Measurements from ENCODE around the gene ZNF580.

Gene ZNF580

DNA sequence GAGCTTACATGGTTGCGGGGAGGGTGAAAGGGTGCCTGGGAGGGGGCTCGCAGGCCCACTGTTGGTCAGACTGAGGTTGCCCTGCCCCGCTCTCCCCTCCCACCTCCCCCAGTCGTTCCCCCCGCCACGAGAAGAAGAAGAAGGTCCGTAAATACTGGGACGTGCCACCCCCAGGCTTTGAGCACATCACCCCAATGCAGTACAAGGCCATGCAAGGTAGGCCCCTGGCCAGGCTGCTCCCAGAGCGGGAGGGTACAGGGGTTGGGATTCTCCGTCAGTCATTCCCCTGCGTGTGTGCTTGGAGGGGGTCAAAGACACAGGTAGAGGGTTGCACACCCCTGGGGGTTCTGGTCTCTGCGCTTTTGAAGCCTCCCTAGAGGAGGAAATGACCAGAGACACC, 19.6 kb downstream of the ZNF580 start:
- no peak for DNase-seq (ENCODE audit: low read depth in 3 of 3)

DNA sequence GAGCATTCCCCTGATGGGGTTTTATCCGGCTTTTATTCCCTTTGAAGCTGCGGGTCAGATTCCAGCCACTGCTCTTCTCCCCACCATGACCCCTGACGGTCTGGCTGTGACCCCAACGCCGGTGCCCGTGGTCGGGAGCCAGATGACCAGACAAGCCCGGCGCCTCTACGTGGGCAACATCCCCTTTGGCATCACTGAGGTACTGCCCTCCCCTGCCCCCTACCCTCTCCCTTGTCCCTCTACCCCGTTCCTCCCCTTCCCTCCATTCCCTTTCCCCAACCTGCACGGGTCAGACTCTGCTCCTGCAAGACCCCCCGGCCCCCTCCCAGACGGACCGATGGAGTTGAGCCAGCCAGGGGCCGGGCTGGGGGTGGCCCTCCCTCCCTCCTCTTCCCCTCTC, 20.2 kb downstream of the ZNF580 start:
- no peak for DNase-seq (ENCODE audit: low read depth in 3 of 3)

DNA sequence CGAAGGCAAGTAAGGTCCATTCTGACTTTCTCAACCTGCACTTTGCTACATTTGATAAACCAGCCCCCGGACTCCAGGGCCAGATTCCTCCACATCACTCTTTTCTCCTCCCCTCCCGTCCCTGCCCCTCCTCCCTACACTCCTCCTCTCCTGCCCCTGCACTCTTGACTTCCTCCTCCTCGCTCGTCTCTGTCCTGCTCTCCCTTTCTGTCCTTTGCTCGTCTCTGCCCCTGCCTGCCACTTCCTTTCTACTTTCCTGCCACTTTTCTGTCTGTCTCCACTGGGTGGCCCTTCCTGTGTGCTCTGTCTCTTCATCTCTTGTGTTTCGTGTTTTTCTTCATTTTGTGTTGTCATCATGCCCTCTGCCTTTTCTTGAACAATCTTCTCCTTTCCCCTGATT, 21.0 kb downstream of the ZNF580 start:
- no peak for DNase-seq (ENCODE audit: low read depth in 3 of 3)

DNA sequence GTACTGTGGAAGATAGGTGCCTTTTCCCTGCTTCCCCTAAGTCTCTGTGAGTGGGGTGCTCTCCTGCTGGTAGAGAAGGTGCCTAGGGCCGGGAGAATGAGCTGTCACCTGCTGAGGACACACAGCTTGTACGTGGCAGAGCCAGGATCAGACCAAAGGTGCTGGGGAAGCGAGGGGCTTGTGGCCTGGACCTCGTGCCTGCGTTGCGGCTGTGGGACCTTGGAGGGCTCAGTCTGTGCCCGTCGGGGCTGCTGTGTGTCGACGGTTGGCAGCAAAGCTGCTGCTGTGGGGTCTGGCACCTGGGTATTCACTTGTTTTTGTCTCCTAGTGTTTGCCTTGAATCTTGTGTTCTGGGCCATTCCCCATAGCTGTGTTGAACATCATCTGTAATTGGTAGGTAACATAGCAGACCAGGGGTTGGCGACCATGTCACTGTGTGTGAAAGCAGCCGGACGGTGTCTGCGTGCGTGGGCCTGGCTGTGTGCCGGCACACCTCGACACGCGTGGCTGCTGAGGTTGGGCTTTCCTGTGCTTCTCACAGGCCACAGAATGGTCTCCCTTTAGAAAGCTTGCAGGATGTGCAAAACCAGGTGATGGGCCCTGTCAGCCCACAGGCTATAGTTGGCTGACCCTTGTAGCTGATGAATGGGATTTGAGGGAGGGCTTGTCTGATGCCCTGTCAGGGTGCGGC, 23.2 kb downstream of the ZNF580 start:
- no peak for DNase-seq (ENCODE audit: low read depth in 3 of 3)

DNA sequence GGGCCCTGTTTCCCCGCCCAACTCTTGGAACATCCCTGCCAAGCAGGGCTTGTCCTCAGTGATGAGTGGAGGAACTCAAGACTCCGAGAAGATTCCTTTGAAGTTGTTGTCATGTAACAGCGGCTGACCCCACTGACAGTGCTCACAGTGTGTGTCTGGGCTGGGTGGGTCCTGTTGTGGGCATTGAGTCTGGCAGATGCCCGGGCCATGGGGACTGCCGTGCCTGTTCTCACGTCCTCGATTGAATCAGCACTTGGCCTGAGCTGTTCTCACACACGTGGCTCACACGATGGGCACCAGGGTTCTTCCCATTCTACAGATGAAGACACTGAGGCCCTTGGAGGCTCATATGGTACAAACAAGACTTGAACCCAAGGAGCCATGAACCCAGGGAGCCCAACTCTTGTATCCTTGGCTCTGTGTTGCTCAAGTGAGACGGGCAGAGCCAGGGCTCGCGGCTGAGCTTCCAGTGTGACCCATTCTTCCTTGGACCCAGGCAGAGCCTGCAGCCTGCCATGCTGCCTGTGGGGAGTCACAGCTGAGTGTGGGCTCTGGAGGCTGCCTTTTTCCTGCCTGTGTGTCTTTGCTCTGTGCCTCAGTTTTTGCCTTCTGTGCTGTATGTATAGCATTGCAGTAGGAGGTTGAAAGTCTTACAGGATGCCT, 25.7 kb downstream of the ZNF580 start:
- DNase-seq (ENCODE audit: low read depth in 3 of 3): no peak

DNA sequence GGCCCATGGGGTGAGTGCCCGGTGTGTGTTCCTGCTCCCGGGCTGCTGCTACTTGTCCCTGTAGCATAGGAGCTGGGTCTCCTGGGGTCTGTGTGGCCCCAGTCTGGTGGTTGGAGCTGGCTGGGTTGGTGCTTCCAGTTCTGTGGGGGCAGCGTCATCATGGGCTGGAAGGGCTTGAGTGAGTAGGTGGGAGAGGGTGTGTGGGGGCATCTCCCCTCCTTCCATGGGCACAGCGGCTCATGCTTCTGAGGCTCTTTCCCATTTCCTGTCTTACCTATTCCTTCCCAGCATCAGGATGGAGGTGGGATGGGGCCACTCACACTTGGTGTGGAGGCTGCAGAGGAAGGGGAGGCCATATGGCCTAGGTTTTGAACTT, 26.2 kb downstream of the ZNF580 start:
- DNase-seq (ENCODE audit: low read depth in 3 of 3): no peak

DNA sequence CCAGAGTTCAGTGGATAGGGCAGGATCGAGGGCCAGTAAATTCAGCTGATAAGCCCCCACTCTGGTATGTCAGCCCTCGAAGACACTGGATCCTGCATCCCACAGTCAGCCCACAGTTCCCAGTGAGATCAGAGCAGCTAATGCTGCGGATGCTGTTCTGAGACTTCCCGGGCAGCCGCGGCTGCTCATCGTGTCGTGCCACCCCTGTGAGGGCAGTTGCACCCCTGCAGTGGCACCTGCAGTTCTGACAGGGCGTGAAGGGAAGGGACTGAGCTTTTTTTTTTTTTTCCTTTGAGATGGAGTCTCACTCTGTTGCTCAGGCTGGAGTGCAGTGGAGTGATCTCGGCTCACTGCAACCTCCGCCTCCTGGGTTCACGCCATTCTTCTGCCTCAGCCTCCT, 26.7 kb downstream of the ZNF580 start:
- no peak for DNase-seq (ENCODE audit: low read depth in 3 of 3)

DNA sequence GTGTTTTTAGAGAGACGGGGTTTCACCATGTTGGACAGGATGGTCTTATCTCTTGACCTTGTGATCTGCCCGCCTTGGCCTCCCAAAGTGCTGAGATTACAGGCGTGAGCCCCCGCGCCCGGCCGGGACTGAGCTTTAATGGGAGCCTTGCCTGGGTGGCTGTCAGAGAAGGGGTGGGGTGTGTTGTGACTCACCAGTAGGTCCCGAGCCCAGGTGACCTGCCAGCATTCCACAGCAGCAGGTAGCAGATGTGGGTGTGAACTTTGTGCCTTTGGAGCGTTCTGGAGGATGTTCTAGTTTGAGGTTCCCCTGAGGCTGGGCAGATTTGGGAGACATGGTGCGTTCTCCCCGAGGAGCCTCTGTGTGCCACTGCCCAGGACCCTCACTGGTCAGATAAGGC, 27.2 kb downstream of the ZNF580 start:
- no peak for DNase-seq (ENCODE audit: low read depth in 3 of 3)

DNA sequence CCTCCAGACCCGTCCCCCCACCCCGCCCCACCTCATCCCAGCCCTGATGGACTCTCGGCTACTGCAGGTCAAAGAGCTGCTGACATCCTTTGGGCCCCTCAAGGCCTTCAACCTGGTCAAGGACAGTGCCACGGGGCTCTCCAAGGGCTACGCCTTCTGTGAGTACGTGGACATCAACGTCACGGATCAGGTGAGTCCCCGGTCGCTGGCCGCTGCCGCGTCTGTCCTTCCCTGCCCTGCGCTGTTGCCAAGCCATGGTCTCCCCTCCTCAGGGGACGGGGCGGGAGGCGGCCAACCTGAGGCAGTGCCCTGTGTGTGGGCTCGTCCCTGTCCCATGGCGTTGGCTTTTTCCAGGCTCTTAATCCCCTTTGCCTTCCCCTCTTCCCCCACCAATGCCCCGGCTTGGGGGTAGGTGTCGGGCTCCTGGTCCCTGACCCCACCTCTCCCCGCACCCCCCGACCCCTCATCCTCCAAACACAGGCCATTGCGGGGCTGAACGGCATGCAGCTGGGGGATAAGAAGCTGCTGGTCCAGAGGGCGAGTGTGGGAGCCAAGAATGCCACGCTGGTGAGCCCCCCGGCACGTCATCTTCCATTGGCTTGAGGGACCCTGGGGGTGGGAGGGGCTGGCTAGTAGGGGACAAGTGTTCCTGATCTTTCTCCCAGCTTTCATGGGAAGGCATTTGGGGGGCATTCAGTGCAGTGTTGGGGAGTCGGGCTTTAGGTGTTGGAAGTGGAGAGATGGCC, 28.0 kb downstream of the ZNF580 start:
- no peak for DNase-seq (ENCODE audit: low read depth in 3 of 3)

DNA sequence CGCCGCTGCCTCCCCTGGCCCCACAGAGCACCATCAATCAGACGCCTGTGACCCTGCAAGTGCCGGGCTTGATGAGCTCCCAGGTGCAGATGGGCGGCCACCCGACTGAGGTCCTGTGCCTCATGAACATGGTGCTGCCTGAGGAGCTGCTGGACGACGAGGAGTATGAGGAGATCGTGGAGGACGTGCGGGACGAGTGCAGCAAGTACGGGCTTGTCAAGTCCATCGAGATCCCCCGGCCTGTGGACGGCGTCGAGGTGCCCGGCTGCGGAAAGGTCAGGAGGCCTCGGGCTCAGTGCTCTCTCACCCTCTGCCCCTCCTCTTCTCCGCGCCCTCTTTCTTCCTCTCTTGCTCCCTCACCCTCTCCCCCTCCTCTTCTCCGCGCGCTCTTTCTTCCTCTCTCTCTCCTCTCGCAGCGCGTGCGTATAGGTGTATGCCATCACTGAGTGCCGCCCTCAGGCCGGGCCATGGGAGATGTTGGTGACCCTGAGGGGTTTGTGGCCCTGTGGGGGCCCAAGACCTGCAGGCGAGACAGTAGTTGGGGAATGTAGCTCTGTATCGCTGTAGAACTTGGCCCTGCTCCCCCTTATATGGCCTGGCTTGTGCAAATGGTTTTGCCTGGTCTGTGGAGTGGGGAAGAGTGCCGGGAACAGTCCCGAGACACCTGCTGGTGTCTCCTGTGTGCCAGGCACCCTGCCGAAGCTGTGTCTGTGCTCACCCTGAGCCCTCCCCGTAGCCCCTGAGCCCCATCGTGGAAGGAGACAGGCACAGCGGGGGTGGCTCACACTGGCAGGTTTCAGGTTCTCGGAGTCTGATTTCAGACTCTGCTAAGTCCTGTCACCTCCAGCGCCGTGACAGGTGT, 28.8 kb downstream of the ZNF580 start:
- DNase-seq (ENCODE audit: low read depth in 3 of 3): no peak

DNA sequence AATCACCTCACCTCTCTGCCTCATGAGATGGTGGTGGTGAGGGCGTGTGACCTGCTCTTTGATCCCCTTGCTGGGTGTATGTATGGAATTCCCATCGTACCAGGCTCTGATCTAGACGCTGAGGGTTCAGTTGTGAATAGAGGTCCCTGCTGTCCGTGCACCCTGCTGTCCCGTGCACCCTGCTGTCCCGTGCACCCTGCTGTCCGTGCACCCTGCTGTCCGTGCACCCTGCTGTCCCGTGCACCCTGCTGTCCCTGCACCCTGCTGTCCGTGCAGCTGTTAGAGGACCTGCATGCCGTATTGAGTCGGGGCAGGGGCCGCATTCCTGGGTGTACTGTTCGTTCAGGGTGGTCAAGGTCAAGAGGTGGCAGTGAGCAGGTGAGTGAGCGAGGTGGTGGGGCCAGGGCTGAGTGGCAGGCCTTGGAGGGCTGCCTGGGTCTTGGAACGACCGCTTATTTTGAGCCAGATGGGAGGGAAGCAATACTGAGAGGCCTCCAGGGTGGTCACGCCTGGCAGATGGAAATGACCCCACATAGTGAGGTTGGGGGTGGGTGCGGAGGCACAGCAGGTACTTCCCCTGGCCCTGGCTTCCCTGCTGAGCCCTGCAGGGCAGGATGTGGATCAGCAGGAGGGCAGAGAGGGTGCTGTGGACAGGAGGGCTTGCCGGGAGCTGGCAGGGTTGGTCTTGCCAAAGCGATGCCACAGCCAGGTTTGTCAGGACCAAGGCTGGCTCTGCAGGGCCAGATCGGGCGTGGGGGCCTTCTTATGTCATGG, 29.7 kb downstream of the ZNF580 start:
- DNase-seq (ENCODE audit: low read depth in 3 of 3): no peak

DNA sequence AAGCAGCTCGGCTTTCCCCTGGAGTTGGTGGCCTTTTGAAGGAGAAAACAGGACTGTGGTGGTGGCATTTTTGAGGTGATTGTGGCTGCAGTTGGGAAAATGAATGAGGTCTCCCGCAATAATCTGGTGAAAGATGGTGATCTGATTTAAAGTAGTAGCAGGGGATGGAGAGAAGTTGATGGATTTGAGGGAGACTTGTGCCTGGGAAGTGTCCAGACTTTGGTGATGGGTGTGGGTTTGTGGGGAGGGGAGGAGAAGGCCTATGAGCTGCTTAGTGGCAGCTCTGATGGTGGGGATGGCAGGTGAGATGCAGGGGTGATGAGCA, 30.2 kb downstream of the ZNF580 start:
- no peak for DNase-seq (ENCODE audit: low read depth in 3 of 3)

DNA sequence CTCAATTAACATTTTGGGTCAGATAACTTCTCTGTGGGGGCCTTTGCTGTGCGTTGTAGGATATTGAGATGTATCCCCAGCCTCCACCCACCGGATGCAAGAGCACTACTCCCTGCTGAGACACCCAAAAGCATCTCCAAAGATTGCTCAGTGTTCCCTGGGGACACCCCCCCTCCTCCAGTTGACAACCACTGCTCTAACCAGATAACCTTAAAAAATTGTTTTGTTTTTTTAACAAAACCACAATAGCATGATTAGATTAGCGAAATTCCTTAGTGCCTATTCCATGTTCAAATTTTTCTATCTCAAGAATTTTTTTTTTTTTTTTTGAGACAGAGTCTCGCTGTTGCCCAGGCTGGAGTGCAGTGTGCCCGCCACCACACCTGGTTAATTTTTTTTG, 31.6 kb downstream of the ZNF580 start:
- no peak for DNase-seq (ENCODE audit: low read depth in 3 of 3)

DNA sequence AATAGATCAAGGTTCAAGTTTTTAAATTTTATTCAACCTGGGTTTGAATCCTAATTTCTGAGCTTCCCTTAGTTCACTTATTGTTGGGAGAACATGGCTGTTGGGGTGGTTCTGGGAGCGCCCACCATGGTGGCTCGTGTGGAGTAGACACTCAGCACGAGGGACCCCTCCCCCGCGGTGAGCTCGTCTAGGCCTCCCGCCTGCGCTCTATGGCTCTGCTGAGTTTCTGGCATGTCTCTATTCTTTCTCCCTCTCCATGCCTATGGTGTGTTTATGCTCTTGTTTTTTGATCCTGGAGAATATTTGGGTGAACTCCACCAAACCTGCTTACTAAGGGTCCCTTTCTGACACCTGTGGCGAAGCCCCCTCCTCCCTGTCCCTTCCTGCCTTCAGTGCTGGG, 32.7 kb downstream of the ZNF580 start:
- DNase-seq (ENCODE audit: low read depth in 3 of 3): no peak

DNA sequence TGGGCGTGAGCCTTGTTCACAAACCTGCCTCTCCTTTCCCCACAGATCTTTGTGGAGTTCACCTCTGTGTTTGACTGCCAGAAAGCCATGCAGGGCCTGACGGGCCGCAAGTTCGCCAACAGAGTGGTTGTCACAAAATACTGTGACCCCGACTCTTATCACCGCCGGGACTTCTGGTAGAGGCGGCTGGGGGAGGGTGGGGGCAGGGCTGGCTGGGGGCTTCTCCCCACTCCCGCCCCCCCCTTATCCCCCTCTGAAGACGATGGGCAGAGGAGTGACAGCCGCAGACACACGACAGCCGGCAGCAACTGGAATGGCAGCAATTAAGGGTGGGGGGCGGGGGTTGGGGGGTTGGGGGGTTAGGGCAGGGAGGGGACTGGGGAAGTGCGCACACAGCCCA, 33.1 kb downstream of the ZNF580 start:
- no peak for DNase-seq (ENCODE audit: low read depth in 3 of 3)

DNA sequence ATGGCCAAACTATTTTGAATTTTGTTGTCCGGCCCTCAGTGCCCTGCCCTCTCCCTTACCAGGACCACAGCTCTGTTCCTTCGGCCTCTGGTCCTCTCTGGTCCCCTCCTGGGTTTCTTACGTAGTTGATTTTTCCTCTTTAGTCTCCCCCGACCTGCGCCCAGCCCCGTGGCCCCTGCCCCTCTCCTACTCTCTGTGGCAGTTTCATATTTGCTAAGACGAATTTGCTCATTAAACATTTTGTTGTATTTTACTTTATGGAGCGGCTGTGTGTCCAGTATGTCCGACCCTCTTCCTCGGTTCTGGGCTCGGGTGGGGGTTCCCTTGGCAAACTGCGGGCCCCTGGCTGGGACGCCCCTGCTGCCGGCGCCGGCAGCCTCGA, 33.6 kb downstream of the ZNF580 start:
- no peak for DNase-seq (ENCODE audit: low read depth in 3 of 3)

DNA sequence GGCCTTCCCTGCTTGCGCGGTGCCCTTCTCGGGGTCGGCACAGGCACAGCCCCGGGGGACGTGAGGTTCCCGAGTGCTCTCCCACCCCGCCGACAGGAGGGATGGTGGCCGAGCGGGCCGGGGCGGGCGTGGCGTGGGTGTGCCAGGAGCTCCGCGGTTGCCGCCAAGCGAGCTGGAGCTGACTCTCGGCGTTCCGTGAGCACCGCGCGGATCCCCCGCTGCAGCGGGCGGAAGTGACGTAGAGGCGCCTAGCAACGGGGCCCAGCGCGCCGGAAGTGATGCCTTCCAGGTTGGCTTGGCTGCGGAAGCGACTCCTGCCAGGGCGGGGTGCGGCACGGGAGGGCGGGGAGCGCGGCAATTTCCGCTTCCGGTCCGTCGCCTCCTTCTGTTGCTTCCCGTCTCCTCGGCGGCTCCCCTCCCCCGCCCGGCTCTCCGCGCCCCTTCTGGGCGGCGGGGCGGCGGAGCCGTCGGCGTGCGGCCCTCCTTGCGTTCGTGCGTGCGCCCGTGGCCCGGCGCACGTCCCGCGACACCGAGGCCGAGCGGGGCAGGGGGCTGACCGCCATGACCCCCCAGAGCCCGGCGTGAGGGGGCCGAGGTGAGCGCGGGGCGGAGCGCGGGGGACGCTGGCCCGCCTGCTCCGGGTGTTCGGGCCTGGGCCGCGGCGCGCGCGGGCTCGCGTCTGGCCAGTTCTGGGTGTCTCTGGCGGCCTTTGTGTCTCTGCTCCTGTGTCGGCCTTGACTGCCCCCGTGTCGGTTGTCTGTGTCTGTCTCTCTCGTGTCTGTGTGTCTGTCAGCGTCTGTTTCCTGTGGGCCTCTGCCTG, 34.2 kb downstream of the ZNF580 start, which contains the start of gene EPN1:
EPN1 (plus strand) TSS at position 386 of the 820 bp plus-strand sequence. CDS start 3,402 bp downstream, outside the sequence.
- DNase-seq (ENCODE audit: low read depth in 3 of 3): peak; percentile 93 to 97 (median 97)

DNA sequence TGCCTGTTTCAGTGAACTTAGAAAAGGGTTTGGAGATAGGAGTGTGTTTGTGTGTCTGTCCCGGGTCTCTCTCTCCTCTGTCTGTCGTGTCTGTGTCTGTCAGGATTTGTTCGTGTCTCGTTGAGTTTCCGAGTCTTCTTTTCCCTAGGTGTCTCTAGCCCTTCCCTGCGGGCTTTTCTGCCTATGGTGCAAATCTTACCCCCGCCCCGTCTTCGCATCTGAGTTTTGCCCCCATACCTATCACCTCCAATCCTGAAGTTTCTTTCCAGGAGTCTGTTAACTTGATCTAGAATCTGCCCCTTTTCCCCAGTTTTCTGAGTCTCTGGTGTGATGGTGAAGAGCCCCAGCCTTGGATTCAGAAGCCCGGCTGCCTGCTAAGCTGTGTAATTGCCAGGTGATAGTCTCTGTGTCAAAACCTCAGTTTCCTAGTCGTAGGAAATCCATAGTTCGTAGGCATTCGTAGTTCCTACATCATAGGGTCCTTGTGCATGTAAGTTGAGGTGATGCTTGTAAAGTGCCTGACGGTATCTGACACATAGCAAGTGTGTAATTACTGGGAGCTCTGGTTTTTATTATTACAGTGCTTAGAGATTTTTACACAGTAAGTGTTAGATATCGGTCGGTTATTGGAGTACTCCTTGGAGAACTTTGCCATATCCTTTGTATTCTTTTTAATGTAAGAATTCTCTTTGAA, 35.0 kb downstream of the ZNF580 start:
- no peak for DNase-seq (ENCODE audit: low read depth in 3 of 3)

DNA sequence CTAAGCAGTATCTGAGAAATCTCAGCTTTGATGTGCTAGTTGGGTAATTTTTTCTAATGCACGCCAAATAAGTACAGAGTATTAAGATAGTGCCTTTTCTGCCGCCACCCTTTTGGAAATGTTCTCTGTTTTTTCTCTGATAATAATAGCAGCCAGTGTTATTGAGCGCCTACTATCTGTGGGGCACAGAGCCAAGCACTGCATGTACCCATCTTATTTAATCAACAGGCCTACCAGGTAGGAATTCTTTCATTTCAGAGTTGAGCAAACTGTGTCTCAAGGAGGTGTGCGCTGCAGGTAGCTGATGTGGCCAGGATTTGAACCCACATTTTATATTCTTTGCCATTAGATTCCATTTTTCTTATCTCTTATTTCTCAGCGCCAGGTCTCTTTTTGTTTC, 35.6 kb downstream of the ZNF580 start:
- DNase-seq (ENCODE audit: low read depth in 3 of 3): no peak

All from stimulated activated CD4-positive, alpha-beta T cell treated with anti-CD3 and anti-CD28 coated beads, TNF-alpha, amount 100 ng/mL, for 24 hours (primary cell).